ENCODE measurements around the gene PCNX1.

Gene PCNX1

DNA sequence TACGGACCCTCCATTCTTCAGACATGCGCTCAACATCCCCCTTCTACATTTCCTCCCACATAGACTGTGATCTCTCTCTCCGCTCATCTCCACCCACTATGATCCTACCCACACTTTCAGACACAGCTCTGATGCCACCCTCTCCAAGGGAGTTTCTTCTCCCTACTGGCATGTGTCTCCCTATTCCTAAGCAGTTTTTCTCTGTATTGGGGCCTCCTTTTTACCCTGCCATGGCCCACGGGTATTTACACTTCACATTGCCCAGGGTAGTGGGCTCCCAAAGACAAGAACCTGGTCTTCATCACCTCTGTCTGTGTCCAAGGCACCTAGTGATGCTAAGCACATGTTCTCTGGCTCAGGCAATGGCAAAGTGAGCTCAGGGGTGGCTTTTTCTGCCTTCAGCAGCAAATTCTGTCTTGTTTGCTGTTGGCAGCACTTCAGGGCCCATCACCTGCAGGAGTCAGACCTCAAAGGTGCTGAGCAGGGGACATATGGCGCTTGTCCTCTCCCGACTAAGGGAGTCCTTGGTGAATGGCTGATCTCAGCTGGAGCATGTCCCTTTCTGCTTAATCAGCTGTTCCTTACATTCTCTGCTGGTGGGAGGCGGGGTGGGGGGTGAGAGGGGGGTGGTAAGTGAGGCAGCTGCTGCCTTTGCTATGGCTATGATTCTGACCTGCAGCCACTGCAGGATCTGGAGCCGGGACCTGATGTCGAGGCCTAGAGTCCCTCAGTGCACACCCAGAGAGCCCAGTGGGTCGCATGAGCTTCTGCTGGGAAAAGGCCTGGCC lies 256.8 kb downstream of the PCNX1 start:
- DNase-seq (ENCODE audit: low read depth), result no peak

All from activated T-helper 9 cell treated with anti-CD3 and anti-CD28 coated beads, Interleukin-2, amount 50 U/mL, for 16 hours (primary cell).